Keratinocyte (primary cell): ENCODE measurements around the gene GSTO2. TPM values are rescaled to one million over a fixed set of nuclear protein-coding genes. Genes with fewer than 3 reads are reported as not detected.

Experiments
- DNase-seq: peaks from one replicate; pipeline ENCODE4 v3.0.0-alpha.2; 2011; ENCODE audit warnings: low read depth, missing footprints, low spot score
- FAIRE-seq: peaks from 2 replicates; lab custom pipeline; 2011; peaks lifted over from hg19 to GRCh38; lab: Jason Lieb, UNC
- H2AFZ ChIP-seq: 2 replicates; pipeline ENCODE4 v1.6.0; 2012; ENCODE audit warnings: low read length, control low read depth, inconsistent platforms; ENCODE audit not compliant: control insufficient read depth
- H3K27ac ChIP-seq: 2 replicates; pipeline ENCODE4 v1.5.1; 2011; ENCODE audit warnings: low read length; ENCODE audit not compliant: control insufficient read depth, insufficient read depth
- H3K27me3 ChIP-seq: 3 replicates; pipeline ENCODE4 v1.6.0; 2011; ENCODE audit warnings: low read length; ENCODE audit not compliant: control insufficient read depth, insufficient read depth; ENCODE audit errors: extremely low read depth
- H3K36me3 ChIP-seq, 2 experiments: 2 replicates in 1 of 2; 3 replicates in 1 of 2; pipeline ENCODE4 v1.5.1; 2011; ENCODE audit warnings: low read length in 2 of 2, mild to moderate bottlenecking in 1 of 2; ENCODE audit not compliant: control insufficient read depth in 2 of 2, insufficient read depth in 2 of 2; ENCODE audit errors: extremely low read depth in 1 of 2
- H3K4me1 ChIP-seq: 3 replicates; pipeline ENCODE4 v1.5.1; 2011; ENCODE audit warnings: low read length; ENCODE audit not compliant: control insufficient read depth, insufficient read depth; ENCODE audit errors: extremely low read depth
- H3K4me2 ChIP-seq: 3 replicates; pipeline ENCODE4 v1.6.0; 2011; ENCODE audit warnings: low read depth, low read length; ENCODE audit not compliant: control insufficient read depth, insufficient read depth; ENCODE audit errors: extremely low read depth
- H3K4me3 ChIP-seq, 3 experiments: fragments of 200-600 bp in 1 of 3; sonication (generic) in 1 of 3; 2 replicates in 2 of 3; 3 replicates in 1 of 3; pipeline ENCODE4 v1.5.1; 2011 to 2016; ENCODE audit warnings: low read length in 3 of 3, mild to moderate bottlenecking in 3 of 3, control low read depth in 2 of 3, inconsistent platforms in 1 of 3, low read depth in 1 of 3, mixed read lengths in 1 of 3, mixed run types in 1 of 3, moderate library complexity in 1 of 3; ENCODE audit not compliant: control insufficient read depth in 2 of 3, insufficient read depth in 2 of 3; ENCODE audit errors: extremely low read depth in 1 of 3
- H3K79me2 ChIP-seq: 2 replicates; pipeline ENCODE4 v1.6.0; 2012; ENCODE audit warnings: low read length; ENCODE audit not compliant: control insufficient read depth, insufficient read depth
- H3K9ac ChIP-seq: 3 replicates; pipeline ENCODE4 v1.6.0; 2011; ENCODE audit warnings: low read length; ENCODE audit not compliant: control insufficient read depth, insufficient read depth; ENCODE audit errors: extremely low read depth
- H3K9me1 ChIP-seq: 3 replicates; pipeline ENCODE4 v1.6.0; 2011; ENCODE audit warnings: low read length; ENCODE audit not compliant: control insufficient read depth, insufficient read depth; ENCODE audit errors: extremely low read depth
- H3K9me3 ChIP-seq: 2 replicates; pipeline ENCODE4 v1.5.1; 2012; ENCODE audit warnings: low read depth, low read length; ENCODE audit not compliant: control insufficient read depth
- H4K20me1 ChIP-seq: 3 replicates; pipeline ENCODE4 v1.6.0; 2011; ENCODE audit warnings: low read length; ENCODE audit not compliant: control insufficient read depth, insufficient read depth; ENCODE audit errors: extremely low read depth
- CTCF ChIP-seq, 3 experiments: IDR thresholded peaks in 1 of 3; conservative IDR thresholded peaks in 1 of 3; optimal IDR thresholded peaks in 1 of 3; 2 replicates in 2 of 3; 3 replicates in 1 of 3; pipeline versions ENCODE3 to v1.5.1; 2011; ENCODE audit warnings: low read length in 3 of 3, mild to moderate bottlenecking in 3 of 3, moderate library complexity in 2 of 3, control low read depth in 1 of 3, inconsistent platforms in 1 of 3; ENCODE audit not compliant: insufficient read depth in 2 of 3; ENCODE audit errors: extremely low read depth in 1 of 3
- EZH2 ChIP-seq: IDR thresholded peaks from one replicate; pipeline ENCODE4 v1.6.1; 2012; ENCODE audit warnings: inconsistent platforms, mild to moderate bottlenecking, low read length, moderate library complexity
- dilution Hi-C: fragments of 300-500 bp; cut with MboI; formaldehyde crosslinking; loops from one replicate; pipeline ENCODE4 v1.7.0; 2020; ENCODE audit warnings: low sequenced_read_pairs; ENCODE audit not compliant: extremely low pct_ligation_motif_present
- polyA plus RNA-seq, 5 experiments: library from polyadenylated mRNA; depleted of rRNA in 3 of 5; stranded (reverse) in 3 of 5; stranded (forward) in 1 of 5; unstranded in 1 of 5; fragments of >200 nt; gene quantifications; 1 replicate in 1 of 5; 2 replicates in 3 of 5; 3 replicates in 1 of 5; pipeline versions ENCODE4 v1.2.1 to v1.2.3, GENCODE V29; 2011 to 2012; ENCODE audit warnings: missing spikeins in 2 of 5, low read depth in 1 of 5, low replicate concordance in 1 of 5

The GSTO2 gene
- polyA plus RNA-seq, 1 donor (not counting 4 experiments of a cell fraction or from before 2014, with no cell fraction given) = 56.9 TPM

DNA sequence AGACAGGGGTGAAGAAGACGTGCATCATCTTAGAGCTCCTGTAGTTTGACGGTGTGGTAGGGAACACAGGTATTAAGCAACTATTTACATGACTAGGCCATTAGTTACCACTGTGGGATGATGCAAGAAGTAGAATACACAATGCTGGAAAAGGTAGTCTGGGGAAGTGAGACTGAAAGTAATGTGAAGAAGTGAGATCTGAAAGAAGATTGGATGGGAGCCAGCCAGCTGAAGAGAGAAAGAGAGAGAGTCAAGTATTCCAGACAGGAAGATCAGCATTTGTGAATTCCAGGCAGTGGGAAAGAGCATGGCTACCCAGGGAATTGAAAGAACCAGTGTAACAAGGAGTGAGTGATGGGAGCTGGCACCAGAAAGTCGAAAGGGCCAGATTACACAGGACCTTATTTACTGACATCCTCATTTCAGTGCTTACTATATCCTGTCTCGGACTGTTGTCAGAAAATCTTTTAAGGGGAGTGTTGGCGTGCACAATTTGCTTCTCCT lies 80.7 kb downstream of the GSTO2 start:
- Histone ChIP-seq H3K9me1 (no peaks in the 10 kb centered on the region), H4K20me1 (no peaks in the 10 kb centered on the region), H3K79me2 (no peaks in the 10 kb centered on the region), H3K9me3 (no peaks in the 10 kb centered on the region), H3K9ac (peak overlapping the region; percentile 62), H3K4me2 (peak overlapping the region; percentile 78), H2AFZ (peak overlapping the region; percentile 67), H3K27me3 (peaks cover 3% of the 10 kb centered on the region), H3K4me1 (peaks cover 38% of the 10 kb centered on the region), H3K36me3 (no peaks in the 10 kb centered on the region), H3K27ac (peak overlapping the region; percentile 83), H3K4me3 (peak overlapping the region in 1 of 3 experiments; percentile 18)
- dilution Hi-C loops = no loop called here
- DNase-seq (no peak), FAIRE-seq (peak; percentile 82)
- no peak for TF ChIP-seq CTCF (optimal IDR thresholded peaks at IDR 0.05 in 1 of 3, IDR thresholded peaks at IDR 0.05 in 1 of 3, conservative IDR thresholded peaks at IDR 0.05 in 1 of 3; ENCODE audit: extremely low read depth in 1 of 3, insufficient read depth in 2 of 3, low read length in 3 of 3)
- TF ChIP-seq EZH2 = no peak

- Histone ChIP-seq H3K4me3 (peak overlapping the region in 1 of 3 experiments; percentile 18), H3K9me3 (no peaks in the 10 kb centered on the region), H3K27me3 (peaks cover 8% of the 10 kb centered on the region), H3K27ac (peak overlapping the region; percentile 83), H3K36me3 (no peaks in the 10 kb centered on the region), H2AFZ (peak overlapping the region; percentile 67), H3K9ac (peak overlapping the region; percentile 62), H3K4me2 (peak overlapping the region; percentile 78), H3K79me2 (no peaks in the 10 kb centered on the region), H3K4me1 (peaks cover 38% of the 10 kb centered on the region), H3K9me1 (no peaks in the 10 kb centered on the region), H4K20me1 (no peaks in the 10 kb centered on the region)
- dilution Hi-C loops = no loop called here
- TF ChIP-seq CTCF (optimal IDR thresholded peaks at IDR 0.05 in 1 of 3, IDR thresholded peaks at IDR 0.05 in 1 of 3, conservative IDR thresholded peaks at IDR 0.05 in 1 of 3; ENCODE audit: extremely low read depth in 1 of 3, insufficient read depth in 2 of 3, low read length in 3 of 3) (peak; percentile 43 to 62 (median 55)), EZH2 (no peak)
- FAIRE-seq (no peak), DNase-seq (no peak)
Observed at GRCh38 chr10:104350127-104350635, 81.2 kb downstream of the GSTO2 start.
